Measurements from ENCODE around the gene CKAP5. TPM values are rescaled to one million over a fixed set of nuclear protein-coding genes. Genes with fewer than 3 reads are reported as not detected.

CKAP5 gene
- total RNA-seq, 1 donor from 2014 or later: 78.8 TPM

DNA sequence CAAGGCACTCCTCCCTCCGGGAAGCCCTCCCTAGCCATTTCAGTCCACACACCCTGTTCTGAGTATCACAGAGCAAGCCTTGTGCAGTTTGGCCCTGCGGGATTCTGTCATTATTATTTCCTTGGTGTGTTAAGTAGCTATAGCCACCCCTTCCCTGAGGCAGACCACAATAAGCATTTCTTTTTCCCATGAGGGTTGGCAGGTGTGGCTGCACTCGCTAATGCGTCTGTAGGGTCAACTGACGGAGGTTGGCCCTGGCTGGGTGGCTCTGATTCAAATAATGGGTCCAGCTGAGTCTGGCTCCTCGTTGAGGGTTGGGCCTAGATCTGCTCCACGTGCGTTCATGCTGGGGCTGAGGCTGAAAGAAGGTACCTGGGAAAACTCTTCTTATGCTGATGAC is 122.0 kb downstream of the CKAP5 start:
- Histone ChIP-seq H3K4me3 (no peak overlapping the region), H3K27ac (replicated peaks) (no peak overlapping the region), H3K4me1 (no peaks in the 10 kb centered on the region), H3K27me3 (ENCODE audit: low read depth) (no peaks in the 10 kb centered on the region), H3K36me3 (no peaks in the 10 kb centered on the region), H3K9me3 (replicated peaks) (no peaks in the 10 kb centered on the region)
- TF ChIP-seq CTCF (IDR thresholded peaks at IDR 0.05; ENCODE audit: borderline replicate concordance): no peak
- no peak for DNase-seq
- intact Hi-C loops (cut with micrococcal nuclease): no loop called here

GRCh38 chr11:46723359-46723680 is 122.8 kb downstream of the CKAP5 start:
- no peaks in the 10 kb centered on the region for H3K27me3 ChIP-seq (ENCODE audit: low read depth)
- TF ChIP-seq CTCF (IDR thresholded peaks at IDR 0.05; ENCODE audit: borderline replicate concordance): no peak
- intact Hi-C loops (cut with micrococcal nuclease): no loop called here
- no peak overlapping the region for H3K4me3 ChIP-seq
- no peak for DNase-seq
- no peaks in the 10 kb centered on the region for H3K36me3 ChIP-seq
- H3K9me3 ChIP-seq (replicated peaks): no peaks in the 10 kb centered on the region
- H3K4me1 ChIP-seq: no peaks in the 10 kb centered on the region
- no peak overlapping the region for H3K27ac ChIP-seq (replicated peaks)

DNA sequence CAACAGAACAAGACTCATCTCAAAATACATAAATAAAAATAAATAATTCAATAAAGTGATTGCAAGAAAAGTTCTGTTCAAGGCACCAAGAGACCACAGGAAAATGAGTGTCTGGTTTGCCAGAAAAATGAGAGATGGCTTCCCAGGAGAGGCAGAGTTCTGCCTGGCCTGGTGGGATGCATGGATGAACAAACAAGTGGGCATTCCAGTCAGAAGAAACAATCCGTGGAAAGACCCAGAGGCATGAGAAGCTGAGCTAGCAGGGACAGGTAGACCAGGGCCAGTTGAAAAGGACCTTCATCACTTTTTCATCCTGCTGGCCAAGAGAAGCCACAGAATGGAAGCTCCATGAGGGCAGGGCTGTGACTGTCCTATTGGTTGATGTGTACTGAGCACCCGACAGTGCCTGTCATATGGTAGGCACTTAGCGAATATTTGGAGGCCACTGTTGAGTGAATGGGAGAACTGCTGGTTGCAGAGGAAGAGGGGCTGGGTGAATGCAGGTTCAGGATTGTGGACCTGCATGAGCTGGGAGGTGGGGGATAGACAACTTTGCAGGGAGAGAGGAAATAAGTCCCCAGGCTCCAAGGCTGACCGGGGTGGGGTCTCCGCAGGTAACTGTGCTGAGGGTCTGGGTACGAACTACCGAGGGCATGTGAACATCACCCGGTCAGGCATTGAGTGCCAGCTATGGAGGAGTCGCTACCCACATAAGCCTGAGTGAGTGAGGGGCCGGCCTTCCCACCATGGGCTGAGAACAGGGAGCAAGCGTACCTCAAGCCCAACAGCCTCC is 123.3 kb downstream of the CKAP5 start:
- DNase-seq: no peak
- no peak for TF ChIP-seq CTCF (IDR thresholded peaks at IDR 0.05; ENCODE audit: borderline replicate concordance)
- Histone ChIP-seq H3K27ac (replicated peaks) (no peak overlapping the region), H3K9me3 (replicated peaks) (no peaks in the 10 kb centered on the region), H3K36me3 (no peaks in the 10 kb centered on the region), H3K4me1 (no peaks in the 10 kb centered on the region), H3K4me3 (no peak overlapping the region), H3K27me3 (ENCODE audit: low read depth) (no peaks in the 10 kb centered on the region)
- intact Hi-C loops (cut with micrococcal nuclease): no loop called here

DNA sequence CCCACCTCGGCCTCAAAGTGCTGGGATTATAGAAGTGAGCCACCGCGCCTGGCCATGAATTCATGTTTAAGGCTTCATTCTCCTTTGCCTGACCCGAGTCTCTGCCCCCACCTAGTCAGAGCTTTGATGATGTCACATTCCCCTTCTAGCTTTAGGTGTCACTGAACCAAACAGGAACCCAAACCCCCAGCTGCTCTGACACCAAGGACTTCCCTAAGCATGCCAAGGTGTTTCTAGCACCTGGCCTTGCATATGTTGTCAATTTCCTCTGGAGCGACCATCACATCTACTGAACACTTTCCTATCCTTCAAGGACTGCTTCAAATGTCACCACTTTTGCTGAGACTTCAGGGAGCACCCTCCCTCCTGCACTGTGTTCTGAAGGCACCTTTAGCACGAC is 124.8 kb downstream of the CKAP5 start:
- Histone ChIP-seq H3K36me3 (no peaks in the 10 kb centered on the region), H3K27me3 (ENCODE audit: low read depth) (no peaks in the 10 kb centered on the region), H3K27ac (replicated peaks) (no peak overlapping the region), H3K9me3 (replicated peaks) (no peaks in the 10 kb centered on the region), H3K4me1 (no peaks in the 10 kb centered on the region), H3K4me3 (no peak overlapping the region)
- no peak for TF ChIP-seq CTCF (IDR thresholded peaks at IDR 0.05; ENCODE audit: borderline replicate concordance)
- intact Hi-C loops (cut with micrococcal nuclease): no loop called here
- DNase-seq: no peak

DNA sequence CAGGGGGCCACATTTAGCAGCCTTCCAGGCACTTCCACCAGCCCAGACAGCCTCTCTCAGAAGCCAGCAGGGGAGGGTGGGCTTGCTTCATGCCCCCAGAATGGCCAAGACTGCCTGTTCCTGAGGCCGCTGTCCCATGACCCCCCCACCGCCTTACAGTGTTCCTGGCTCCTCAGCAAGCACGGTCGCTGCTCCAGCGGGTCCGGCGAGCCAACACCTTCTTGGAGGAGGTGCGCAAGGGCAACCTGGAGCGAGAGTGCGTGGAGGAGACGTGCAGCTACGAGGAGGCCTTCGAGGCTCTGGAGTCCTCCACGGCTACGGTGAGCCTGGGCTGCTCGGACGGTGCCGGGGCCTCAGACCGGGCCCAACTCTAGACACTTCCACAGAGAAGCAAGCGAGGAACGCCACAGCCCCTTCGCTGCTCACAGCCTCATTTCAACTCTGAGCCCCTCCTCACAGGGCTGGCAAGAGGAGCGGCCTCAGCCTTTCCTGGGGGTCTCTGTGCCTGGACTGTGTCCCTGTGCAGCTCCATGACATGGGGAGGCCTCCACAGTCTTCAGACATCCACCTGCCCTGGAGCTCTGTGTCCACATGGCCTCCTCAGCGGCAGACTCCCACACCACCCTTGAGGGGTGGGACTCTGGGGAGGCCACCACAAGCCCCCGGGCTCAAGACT is 126.4 kb downstream of the CKAP5 start:
- Histone ChIP-seq H3K4me3 (no peak overlapping the region), H3K9me3 (replicated peaks) (no peaks in the 10 kb centered on the region), H3K4me1 (no peaks in the 10 kb centered on the region), H3K27me3 (ENCODE audit: low read depth) (no peaks in the 10 kb centered on the region), H3K36me3 (no peaks in the 10 kb centered on the region), H3K27ac (replicated peaks) (no peak overlapping the region)
- TF ChIP-seq CTCF (IDR thresholded peaks at IDR 0.05; ENCODE audit: borderline replicate concordance): no peak
- intact Hi-C loops (cut with micrococcal nuclease): no loop called here
- no peak for DNase-seq

Measured in left ventricle myocardium inferior (tissue), 1 donor.